ENCODE results near the gene PPIL1.
"Not testable (repeated sequence)": the region's sequence is repeated elsewhere in the genome, so short reads cannot be mapped to it uniquely, and the experiment has no call there.

Gene PPIL1
- total RNA-seq = 5.9 to 30.5 (median 21.4) reads per million in 18 experiments

DNA sequence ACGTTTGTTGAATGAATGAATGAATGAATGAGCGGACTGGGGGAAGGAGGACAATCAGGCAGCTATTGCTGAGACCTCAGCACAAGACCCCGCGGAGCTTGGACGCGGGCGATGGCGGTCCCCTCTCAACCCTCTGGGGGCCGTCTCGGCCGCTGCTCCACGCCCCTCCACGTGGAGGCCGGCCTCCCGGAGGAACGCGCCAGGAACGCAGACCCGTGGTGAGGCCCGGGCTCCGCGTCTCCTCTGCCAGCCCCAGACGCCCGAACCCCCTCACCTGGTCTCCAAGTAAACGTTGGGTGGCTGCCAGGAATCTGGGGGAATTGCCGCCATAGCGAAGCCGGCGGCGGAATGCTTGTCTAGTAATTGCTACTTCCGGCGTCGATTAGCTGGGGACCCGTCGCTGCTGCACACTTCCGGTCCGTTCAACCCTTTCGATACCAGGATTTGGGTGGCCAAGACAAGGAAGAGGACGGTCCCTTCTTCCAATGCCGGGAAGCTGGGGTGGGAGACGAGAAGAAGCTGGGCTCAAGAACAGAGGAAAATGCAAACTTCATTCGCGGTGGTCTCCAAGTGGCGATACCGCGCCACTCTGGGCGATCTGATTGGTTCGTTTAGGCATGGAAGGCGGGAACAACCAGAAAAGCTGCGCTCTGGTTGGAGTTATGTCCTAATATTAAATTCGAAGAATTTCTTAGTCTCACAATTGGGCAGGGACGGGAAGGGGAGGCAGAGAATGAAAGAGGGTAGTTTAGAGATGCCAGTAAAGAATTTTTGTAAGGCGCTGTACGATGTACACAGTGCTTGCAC, at the start of gene PPIL1:
Gene PPIL1, minus strand, starts transcription at position 361 of the 807 bp plus-strand sequence. Its CDS starts 31 bp downstream, at position 330.
- DNase-seq = peak; percentile 89 to 91

DNA sequence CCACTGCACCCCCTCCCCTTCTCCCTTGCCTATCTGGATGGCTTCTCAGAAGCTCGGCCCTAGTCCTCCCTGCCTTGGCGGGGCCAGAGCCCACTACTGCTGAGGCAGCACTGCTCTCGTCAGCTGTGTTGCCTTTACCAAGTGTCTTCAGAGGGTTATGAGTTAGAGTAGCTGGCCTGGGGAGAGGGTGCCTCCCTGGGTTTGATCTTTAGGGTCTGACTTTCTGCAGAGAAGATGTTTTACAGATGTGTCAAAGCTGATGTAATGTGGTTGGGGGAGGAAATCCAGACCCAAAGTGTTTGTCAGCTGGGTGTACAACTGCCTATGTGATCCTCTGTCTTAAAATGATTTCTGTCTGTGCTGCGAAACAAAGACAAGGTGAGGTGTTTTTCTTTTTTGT, 49.5 kb upstream of the PPIL1 start:
- DNase-seq = no peak

DNA sequence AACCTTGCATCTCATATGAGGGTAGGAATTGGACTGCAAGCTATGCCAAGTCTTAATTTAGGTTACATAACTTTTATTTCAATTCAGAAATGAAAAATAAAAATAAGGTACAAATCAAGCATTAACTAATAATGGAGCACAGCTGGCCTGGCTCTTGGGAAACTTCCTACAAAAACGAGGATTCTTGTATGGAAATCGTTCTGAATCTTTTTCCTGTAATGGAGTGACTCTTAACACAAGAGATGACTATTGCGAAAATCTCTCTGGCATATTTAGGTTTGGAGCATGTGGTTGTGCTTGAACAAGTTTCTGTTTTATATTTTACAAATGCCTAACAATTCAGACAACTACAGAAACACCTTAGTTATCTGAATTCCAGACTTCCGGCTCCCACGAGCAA, 45.9 kb upstream of the PPIL1 start:
- no peak for DNase-seq

DNA sequence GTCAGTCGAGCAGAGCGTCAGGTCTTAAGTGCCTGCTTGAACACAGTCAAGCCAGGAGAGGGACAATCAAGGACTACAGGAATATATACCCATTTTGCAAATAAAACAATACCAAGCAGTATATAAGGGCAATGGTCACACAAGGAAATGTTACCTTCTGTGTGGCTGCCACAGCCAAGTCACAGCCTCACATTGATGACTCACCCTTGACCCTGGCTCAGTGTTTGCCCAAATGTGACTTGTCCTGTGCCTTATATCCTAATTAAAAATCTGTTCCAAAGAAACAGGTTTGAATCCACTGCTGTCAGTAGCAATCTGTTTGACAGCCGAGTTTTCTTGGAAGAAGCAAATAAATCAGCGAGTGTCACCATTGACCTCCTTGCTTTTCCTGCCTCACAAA, 45.4 kb upstream of the PPIL1 start:
- DNase-seq = no peak

- no peak for DNase-seq
These were observed 43.1 kb upstream of the PPIL1 start for GRCh38 chr6:36917541-36918193.

DNA sequence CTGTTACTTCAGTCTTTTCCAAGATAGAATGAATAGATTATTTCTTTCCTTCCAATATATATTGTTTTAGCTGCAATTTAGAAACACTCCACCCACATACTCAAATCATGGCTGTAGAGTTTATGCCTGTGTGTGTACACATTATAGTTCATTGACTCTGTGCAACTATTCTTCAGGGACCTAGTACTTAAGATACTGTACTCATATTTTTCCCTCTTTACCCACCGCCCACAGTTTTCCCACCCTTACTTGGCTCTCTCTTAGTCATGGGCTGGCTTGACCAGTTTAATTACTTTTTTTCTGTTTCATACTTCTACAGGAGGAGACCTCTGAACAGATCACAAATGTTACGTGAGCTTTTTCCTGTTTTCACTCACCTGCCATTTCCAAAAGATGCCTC, 41.5 kb upstream of the PPIL1 start:
- no peak for DNase-seq

DNA sequence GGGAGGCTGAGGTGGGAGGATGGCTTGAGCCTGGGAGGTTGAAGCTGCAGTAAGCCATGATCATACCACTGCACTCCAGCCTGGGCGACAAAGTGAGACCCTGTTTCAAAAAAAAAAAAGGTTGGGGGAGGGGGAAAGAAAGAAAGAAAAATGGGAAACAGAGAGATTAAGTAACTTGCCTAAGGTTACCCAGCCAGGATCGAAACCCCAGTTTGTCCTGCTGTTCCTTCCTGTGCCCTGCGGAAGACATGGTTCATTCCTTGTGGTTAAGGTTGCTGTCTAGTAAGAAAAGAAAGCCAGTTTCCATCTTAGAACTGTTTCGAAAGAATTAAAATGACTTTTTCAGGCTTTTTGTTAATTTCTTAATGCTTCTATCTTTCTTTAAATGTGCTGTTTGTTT, 41.0 kb upstream of the PPIL1 start:
- no peak for DNase-seq

- no peak for DNase-seq
These were observed 39.7 kb upstream of the PPIL1 start for GRCh38 chr6:36914227-36914794.

- DNase-seq = no peak
These were observed 38.5 kb upstream of the PPIL1 start for GRCh38 chr6:36913082-36913481.

DNA sequence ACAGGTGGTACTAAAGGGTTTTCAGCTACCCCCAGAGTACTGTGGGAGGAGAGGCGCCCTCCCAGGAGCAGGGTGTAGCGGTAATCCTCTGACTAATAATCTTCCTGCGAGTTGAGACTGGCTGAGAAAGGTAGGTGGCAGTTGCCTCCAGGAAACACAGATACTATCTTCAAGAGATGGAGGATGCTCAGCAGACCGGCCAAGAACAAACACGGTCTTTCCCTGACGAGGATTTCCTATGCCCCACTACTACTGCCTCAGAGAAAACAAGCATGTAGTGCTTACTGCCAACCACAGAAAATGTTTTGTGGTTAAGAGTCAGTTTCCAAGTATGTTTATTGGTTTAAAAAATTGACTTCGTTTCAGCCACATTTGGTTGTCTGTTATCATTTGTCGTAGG, 38.0 kb upstream of the PPIL1 start:
- no peak for DNase-seq

GRCh38 chr6:36912030-36912454, 37.4 kb upstream of the PPIL1 start:
- DNase-seq = peak; percentile 20 to 31

- DNase-seq = no peak
These were observed 34.1 kb upstream of the PPIL1 start for GRCh38 chr6:36908747-36909146.

GRCh38 chr6:36907781-36908180, 33.2 kb upstream of the PPIL1 start:
- DNase-seq = no peak

DNA sequence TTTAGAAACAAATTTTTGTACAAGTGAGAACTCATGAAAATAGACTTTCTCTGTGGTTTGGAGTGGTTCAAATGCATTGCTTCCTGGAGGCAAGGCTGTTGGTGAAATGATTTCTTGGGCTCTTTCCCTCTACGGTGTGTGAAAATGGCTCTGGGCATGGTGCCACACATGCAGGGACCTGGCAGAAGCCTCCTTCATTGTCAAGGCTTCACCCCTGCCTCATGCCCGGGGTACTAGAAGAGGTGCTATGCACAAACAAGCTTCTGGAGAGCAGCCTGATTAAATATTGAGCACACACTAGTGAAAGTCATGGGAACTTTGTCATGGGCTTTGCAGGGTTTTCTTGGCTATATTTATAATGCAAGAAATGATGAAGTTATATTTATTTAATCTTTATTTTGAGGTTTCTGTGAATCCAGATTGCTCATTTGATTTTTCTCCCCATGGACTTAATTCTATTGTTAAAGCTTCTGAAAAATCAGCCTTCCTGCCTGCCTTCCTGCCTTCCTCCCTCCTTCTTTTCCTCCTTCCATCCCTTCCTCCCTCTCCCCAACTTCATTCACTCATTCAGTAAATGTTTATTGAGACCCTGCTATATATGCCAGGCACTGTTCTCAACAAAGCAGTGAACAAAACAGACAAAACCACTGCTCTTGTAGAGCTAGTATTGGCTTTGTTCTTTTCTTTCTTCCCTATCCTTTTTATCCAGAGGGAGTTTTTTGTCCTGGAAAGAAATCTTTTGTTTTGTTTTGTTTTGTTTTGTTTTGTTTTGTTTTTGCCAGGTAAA, 32.1 kb upstream of the PPIL1 start:
- no peak for DNase-seq

GRCh38 chr6:36904851-36905393, 30.3 kb upstream of the PPIL1 start:
- no peak for DNase-seq

GRCh38 chr6:36904114-36904513, 29.5 kb upstream of the PPIL1 start:
- DNase-seq = no peak

DNA sequence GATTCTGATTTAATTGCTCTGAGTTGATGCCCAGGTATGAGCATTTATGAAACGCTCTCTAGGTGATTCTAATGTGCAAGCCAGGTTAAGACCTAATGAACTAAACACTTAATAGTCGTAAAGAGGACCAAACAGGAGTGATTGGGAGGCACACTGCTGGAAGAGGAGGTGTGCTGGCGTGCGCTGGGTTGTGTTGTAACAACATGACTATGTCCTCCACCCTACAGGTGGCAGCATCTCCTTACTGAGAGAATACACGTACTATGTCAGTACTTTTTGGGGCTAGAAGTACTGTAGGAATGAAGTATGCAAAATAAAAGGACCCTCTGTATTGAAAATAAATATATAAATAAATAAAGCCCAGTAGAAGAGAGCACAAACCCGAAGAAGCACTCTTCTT, 23.0 kb upstream of the PPIL1 start:
- DNase-seq = no peak

DNA sequence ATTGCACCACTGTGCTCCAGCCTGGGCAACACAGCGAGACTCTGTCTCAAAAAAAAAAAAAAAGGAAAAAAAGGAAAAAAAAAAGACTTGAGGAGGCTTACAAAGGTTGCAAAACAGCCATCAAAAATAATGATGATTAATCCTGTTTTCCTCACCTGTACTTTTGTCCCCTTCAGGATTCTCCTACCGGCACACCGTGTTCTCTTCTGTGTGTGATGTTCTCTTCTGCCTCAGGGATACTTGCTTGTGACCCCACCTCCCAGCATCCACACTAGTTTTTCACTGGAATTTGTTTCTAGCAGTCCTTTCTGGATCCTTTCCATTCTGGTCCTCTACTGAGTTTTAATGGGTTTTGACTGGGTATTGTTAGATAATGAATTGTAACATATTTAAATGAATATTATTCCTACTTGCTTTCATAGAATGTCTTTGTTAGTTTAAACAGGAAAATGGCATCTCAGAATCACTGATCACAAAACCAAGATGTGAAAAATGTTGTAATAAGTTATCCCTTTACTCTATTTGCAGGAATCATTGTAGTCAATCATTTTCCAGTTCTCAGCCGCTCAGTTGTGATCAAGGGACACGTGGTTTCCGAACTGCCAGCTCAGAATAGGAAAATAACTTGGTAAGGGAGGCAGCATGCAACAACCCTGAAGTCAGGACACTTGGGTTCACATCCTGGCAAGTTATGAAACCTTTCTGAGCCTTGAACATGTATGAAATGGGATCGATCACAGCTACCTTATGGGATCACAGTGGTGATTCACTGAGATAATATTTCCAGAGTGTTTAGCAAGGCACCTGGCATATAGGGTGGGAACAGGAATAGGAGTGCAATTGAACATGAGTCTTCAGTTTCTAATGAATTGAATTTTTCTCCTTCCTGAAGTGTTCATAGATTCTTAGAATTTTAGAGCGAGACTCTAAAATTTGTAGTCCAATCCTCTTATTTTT, 19.7 kb upstream of the PPIL1 start:
- no peak for DNase-seq

DNA sequence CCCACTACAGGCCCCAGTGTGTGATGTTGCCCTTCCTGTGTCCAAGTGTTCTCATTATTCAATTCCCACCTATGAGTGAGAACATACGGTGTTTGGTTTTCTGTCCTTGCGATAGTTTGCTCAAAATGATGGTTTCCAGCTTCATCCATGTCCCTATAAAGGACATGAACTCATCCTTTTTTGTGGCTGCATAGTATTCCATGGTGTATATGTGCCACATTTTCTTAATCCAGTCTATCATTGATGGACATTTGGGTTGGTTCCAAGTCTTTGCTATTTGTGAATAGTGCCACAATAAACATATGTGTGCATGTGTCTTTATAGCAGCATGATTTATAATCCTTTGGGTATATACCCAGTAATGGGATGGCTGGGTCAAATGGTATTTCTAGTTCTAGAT, 16.6 kb upstream of the PPIL1 start:
- not testable (repeated sequence) for DNase-seq

DNA sequence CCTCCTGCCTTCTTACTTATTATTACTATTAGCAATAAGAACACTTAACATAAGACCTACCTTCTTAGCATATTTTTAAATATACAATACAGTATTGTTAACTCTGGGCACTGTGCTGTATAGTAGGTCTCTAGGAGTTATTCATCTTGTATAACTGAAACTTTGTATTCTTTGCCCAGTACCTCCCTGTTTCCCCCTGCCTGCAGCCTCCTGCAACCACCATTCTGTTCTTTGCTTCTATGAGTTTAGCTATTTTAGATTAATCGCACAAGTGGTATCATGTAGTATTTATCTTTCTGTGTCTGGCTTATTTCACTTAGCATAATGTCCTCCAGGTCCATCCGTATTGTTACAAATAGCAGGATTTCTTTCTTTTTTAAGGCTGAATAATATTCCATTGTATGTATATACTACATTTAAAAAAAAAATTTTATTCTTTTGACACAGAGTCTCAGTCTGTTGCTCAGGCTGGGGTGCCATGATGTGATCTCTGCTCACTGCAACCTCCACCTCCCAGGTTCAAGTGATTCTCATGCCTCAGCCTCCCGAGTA, 15.6 kb upstream of the PPIL1 start:
- no peak for DNase-seq
